Psoas muscle (tissue), 8 donors: Measurements from ENCODE around the gene SWSAP1. TPM values are rescaled to one million over a fixed set of nuclear protein-coding genes. Genes with fewer than 3 reads are reported as not detected.
"Not testable (repeated sequence)": the region's sequence is repeated elsewhere in the genome, so short reads cannot be mapped to it uniquely, and the experiment has no call there.

Experiments used
- ATAC-seq, 4 donors: fragments of 200-7000 bp; cut with Tn5 transposase; one replicate each; pipeline ENCODE4 v1.9.1; 2020; ENCODE audit warnings: moderate library complexity in 3 of 4, mild to moderate bottlenecking in 2 of 4
- DNase-seq, 2 donors: peaks; one replicate each; pipeline ENCODE4 v3.0.0-alpha.2; 2020
- H3K27ac ChIP-seq: fragments of 200-600 bp; one replicate; pipeline ENCODE4 v1.8.0; 2022
- H3K27me3 ChIP-seq, 3 donors: fragments of 200-600 bp in 1 of 3; one replicate each; pipeline versions ENCODE4 v1.6.1 to v1.8.0; 2013 to 2022; ENCODE audit warnings: low read length in 2 of 3, mild to moderate bottlenecking in 2 of 3, moderate library complexity in 1 of 3; ENCODE audit not compliant: insufficient read depth in 3 of 3
- H3K36me3 ChIP-seq, 2 donors: fragments of 200-600 bp in 1 of 2; one replicate each; pipeline versions ENCODE4 v1.6.1 to v1.8.0; 2013 to 2022; ENCODE audit warnings: low read depth in 1 of 2, mild to moderate bottlenecking in 1 of 2, moderate library complexity in 1 of 2; ENCODE audit not compliant: insufficient read depth in 1 of 2
- H3K4me1 ChIP-seq: fragments of 200-600 bp; one replicate; pipeline ENCODE4 v1.8.0; 2022
- H3K4me3 ChIP-seq: fragments of 200-600 bp; one replicate; pipeline ENCODE4 v1.8.0; 2022; ENCODE audit warnings: mild to moderate bottlenecking
- H3K9me3 ChIP-seq: fragments of 200-600 bp; one replicate; pipeline ENCODE4 v1.8.0; 2022
- CTCF ChIP-seq: fragments of 200-600 bp; IDR thresholded peaks from one replicate; pipeline ENCODE4 v1.8.0; 2022; ENCODE audit warnings: antibody characterized with exemption
- WGBS, 3 donors: extraction: QIAGEN DNeasy Blood & Tissue Kit; methylation state at CpG; one replicate each; pipeline versions ENCODE4 v1.1.6 to v1.1.7; 2013; 5-methylcytosine and 5-hydroxymethylcytosine counted together
- intact Hi-C, 2 donors: fragments of 100-400 bp; cut with DNase I; formaldehyde crosslinking; loops; one replicate each; pipeline versions ENCODE4 v1.11.0 to v1.14.2; 2022
- polyA plus RNA-seq, 3 donors: library from polyadenylated mRNA; stranded (reverse); fragments of 200-250 nt; gene quantifications; one replicate each; pipeline ENCODE4 v1.2.3, GENCODE V29; 2013
- total RNA-seq, 4 donors: library from RNA; stranded (reverse); fragmentation: NEBNext Ultra II Directional in 2 of 4; extraction: Animal tissue kit (Norgen Biotek cat#: 25700) in 2 of 4; gene quantifications; one replicate each; pipeline versions ENCODE4 v1.2.1 to v1.2.4, GENCODE V29; 2021 to 2023
- donor health status: healthy with polysubstance abuse.
- donor health status: DM: no; HTN: no; CAD: no; lungs with moderate emphysema.
- donor health status: Bipolar disorder and iron deficiency.
- donor health status: healthy.
- donor health status: DM: yes; HTN: yes; CAD: no.
- donor health status: DM: no; HTN: no; CAD: no.
- donor health status: DM: no; HTN: no; CAD: no.
- donor health status: DM: yes; HTN: yes; CAD: no.

Gene SWSAP1
- total and polyA plus RNA-seq, 7 donors = 1.1 to 3.9 (median 1.7) TPM

DNA sequence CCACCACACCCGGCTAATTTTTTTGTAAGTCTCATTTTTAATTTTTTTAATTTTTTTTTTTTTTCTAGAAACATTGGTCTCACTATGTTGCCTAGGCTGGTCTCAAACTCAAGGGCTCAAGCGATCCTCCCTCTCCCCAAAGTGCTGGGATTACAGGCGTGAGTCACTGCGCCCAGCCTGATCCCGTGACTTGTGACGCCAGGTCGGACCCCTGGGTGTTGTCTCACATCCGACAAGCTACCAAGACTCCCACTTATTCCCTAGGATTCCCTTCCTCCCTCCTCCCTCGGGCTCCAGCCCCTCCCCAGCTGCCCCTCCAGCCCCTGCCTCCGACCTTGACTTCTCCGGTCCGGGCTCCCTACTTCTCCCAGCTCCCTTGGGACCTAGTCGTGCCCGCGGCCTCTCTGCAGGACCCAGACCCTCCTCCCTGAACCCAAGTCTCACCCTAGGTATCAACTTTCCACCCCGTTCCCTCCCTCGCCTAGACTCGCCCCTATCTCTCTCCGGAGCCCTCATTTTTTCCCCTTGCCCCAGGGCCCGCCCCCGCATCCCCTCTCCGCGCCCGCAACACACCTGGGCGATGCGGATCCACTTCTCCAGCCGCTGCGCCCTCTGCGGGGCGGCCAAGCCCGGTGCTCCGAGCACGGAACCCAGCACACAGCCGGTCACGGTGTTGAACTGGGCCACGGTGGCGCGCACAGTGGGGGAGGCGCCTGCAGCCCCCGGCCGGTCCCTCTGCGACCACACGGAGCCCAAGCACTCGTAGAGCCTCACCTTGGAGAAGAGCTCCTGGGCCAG is 31.6 kb downstream of the SWSAP1 start:
- Histone ChIP-seq H3K4me1 (no peaks in the 10 kb centered on the region), H3K27ac (no peak overlapping the region), H3K9me3 (no peaks in the 10 kb centered on the region), H3K36me3 (no peaks in the 10 kb centered on the region), H3K4me3 (no peak overlapping the region), H3K27me3 (peaks cover 0 to 18% (median 3%) of the 10 kb centered on the region in 3 donors)
- 23 to 39% (median 35%) methylated on average over 44 of the region's 44 CpGs for WGBS, 3 donors
- no peak for DNase-seq
- TF ChIP-seq CTCF = no peak
- ATAC-seq = no peak
- intact Hi-C loops = no loop called here

- H3K4me1 ChIP-seq, H3K36me3 ChIP-seq, ATAC-seq, intact Hi-C loops, DNase-seq, H3K9me3 ChIP-seq, H3K4me3 ChIP-seq, H3K27ac ChIP-seq: not testable (repeated sequence)
- H3K27me3 ChIP-seq = peaks cover 0 to 18% (median 3%) of the 10 kb centered on the region in 3 donors
- WGBS, 3 donors = 74 to 81% (median 75%) methylated on average over 12 of the region's 12 CpGs
Measured at GRCh38 chr19:11406703-11407236, 32.3 kb downstream of the SWSAP1 start.

GRCh38 chr19:11408591-11408990 is 34.1 kb downstream of the SWSAP1 start:
- no peak for ATAC-seq
- H3K27me3 ChIP-seq = peaks cover 0 to 18% (median 3%) of the 10 kb centered on the region in 3 donors
- no peaks in the 10 kb centered on the region for H3K36me3 ChIP-seq
- TF ChIP-seq CTCF = no peak
- no peak overlapping the region for H3K4me3 ChIP-seq
- DNase-seq = no peak
- no peak overlapping the region for H3K27ac ChIP-seq
- intact Hi-C loops = no loop called here
- no peaks in the 10 kb centered on the region for H3K9me3 ChIP-seq
- H3K4me1 ChIP-seq = no peaks in the 10 kb centered on the region
- 75 to 78% (median 77%) methylated on average over 4 of the region's 4 CpGs for WGBS, 3 donors

GRCh38 chr19:11410682-11411081 is 36.2 kb downstream of the SWSAP1 start:
- no peaks in the 10 kb centered on the region for H3K36me3 ChIP-seq
- DNase-seq (no peak), ATAC-seq (no peak)
- H3K27me3 ChIP-seq = peaks cover 0 to 18% (median 3%) of the 10 kb centered on the region in 3 donors
- H3K4me1 ChIP-seq = no peaks in the 10 kb centered on the region
- WGBS, 3 donors = 43 to 46% (median 43%) methylated on average over 8 of the region's 8 CpGs
- TF ChIP-seq CTCF = no peak
- intact Hi-C loops = no loop called here
- no peak overlapping the region for H3K4me3 ChIP-seq
- no peaks in the 10 kb centered on the region for H3K9me3 ChIP-seq
- H3K27ac ChIP-seq = no peak overlapping the region

DNA sequence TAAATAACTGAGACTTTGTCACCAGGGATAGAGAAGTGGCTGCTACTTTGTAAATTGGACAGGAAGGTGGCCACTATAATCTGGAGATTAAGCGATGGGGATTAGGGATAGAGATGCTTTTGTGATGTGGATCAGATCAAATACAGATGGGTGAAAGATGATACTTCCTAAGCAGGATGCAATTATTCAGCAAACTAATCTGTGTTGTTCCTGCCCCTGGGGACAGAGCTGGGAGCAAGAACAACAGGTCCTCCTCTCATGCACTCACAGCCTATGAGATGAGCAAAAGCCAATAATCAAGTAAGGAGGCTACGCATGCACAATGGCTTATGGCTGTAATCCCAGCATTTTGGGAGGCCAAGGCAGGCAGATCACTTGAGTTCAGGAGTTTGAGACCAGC is 40.1 kb downstream of the SWSAP1 start:
- ATAC-seq (no peak), DNase-seq (no peak)
- intact Hi-C loops = no loop called here
- Histone ChIP-seq H3K27me3 (peaks cover 0 to 33% (median 7%) of the 10 kb centered on the region in 3 donors), H3K27ac (no peak overlapping the region), H3K4me1 (no peaks in the 10 kb centered on the region), H3K36me3 (no peaks in the 10 kb centered on the region), H3K9me3 (no peaks in the 10 kb centered on the region), H3K4me3 (no peak overlapping the region)
- no peak for TF ChIP-seq CTCF
- 64 to 66% (median 66%) methylated on average over 2 of the region's 2 CpGs for WGBS, 3 donors
